Fibroblast of lung (primary cell): Measurements from ENCODE around the gene PCDH12.

Experiments
- EZH2 ChIP-seq: IDR thresholded peaks from 2 replicates; pipeline ENCODE4 v1.5.1; 2012; ENCODE audit warnings: low read length, control low read depth, mild to moderate bottlenecking; ENCODE audit errors: missing control alignments
- TF ChIP-seq, protein P1 (sequence below), 2 donors: IDR thresholded peaks in 1 of 2; conservative IDR thresholded peaks in 1 of 2; 1 replicate in 1 of 2; 2 replicates in 1 of 2; pipeline ENCODE4 v1.5.1; 2011 to 2012; ENCODE audit warnings: low read length in 2 of 2, control low read depth in 1 of 2, inconsistent platforms in 1 of 2, low read depth in 1 of 2, mild to moderate bottlenecking in 1 of 2

GRCh38 chr5:141897425-141897824 lies 60.6 kb downstream of the PCDH12 start:
- TF ChIP-seq, protein P1, sequence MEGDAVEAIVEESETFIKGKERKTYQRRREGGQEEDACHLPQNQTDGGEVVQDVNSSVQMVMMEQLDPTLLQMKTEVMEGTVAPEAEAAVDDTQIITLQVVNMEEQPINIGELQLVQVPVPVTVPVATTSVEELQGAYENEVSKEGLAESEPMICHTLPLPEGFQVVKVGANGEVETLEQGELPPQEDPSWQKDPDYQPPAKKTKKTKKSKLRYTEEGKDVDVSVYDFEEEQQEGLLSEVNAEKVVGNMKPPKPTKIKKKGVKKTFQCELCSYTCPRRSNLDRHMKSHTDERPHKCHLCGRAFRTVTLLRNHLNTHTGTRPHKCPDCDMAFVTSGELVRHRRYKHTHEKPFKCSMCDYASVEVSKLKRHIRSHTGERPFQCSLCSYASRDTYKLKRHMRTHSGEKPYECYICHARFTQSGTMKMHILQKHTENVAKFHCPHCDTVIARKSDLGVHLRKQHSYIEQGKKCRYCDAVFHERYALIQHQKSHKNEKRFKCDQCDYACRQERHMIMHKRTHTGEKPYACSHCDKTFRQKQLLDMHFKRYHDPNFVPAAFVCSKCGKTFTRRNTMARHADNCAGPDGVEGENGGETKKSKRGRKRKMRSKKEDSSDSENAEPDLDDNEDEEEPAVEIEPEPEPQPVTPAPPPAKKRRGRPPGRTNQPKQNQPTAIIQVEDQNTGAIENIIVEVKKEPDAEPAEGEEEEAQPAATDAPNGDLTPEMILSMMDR (conservative IDR thresholded peaks at IDR 0.05 in 1 of 2, IDR thresholded peaks at IDR 0.05 in 1 of 2; ENCODE audit: low read depth in 1 of 2, low read length in 2 of 2), result no peak
- no peak for TF ChIP-seq EZH2
